Measurements from ENCODE around the gene TCF12.

Gene TCF12

DNA sequence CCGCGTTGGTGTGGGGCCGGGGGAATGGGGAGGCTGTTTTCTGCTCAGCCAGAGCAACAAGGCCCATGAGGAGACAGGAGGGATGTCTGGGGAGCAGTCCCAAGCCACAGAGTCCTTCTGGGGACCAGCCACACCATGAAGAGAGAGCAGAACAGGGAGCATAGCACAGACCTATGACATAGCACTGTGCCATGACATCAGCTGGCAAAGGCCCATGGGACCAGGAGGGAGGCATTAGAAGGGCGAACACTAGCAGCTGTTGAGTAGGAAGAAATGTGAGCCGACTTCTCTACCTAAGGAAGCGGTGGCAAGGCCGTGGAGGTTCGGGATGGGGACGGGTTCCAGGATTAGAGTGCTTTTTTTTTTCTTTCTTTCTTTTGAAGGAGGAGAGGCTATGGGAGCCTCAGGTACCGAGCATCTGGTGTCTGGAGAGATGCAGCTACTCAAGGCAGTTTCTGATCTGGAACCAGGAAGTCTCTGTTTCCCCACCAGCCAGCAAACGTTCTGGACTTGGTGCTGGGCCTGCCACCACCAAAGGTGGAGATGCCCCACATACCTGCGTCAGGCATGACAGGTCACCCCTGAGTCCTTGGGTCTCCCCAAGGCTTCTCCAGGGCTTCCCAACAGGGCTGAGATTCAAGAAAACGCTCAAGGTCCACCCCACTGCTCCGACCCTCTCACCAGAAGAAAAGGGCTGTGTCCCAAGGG lies 380.6 kb downstream of the TCF12 start:
- DNase-seq (ENCODE audit: low read depth): no peak

DNA sequence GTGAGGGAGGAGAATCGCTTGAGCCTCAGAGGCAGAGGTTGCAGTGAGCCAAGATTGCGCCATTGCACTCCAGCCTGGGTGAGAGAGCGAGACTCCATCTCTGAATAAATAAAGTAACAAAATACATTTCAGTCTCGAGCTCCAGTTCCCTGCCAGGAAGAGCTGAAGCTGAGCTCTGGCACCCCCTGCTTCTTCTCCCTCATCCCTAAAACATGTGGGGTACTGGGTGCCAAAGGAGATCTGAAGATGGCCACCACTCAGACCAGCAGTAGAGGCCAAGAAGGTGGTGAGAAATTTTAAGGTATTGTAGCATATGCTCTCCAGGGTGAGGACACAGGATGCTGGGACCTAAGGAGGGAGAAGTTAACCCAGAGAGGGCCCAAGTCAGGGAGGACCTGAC lies 382.9 kb downstream of the TCF12 start:
- DNase-seq (ENCODE audit: low read depth): no peak

DNA sequence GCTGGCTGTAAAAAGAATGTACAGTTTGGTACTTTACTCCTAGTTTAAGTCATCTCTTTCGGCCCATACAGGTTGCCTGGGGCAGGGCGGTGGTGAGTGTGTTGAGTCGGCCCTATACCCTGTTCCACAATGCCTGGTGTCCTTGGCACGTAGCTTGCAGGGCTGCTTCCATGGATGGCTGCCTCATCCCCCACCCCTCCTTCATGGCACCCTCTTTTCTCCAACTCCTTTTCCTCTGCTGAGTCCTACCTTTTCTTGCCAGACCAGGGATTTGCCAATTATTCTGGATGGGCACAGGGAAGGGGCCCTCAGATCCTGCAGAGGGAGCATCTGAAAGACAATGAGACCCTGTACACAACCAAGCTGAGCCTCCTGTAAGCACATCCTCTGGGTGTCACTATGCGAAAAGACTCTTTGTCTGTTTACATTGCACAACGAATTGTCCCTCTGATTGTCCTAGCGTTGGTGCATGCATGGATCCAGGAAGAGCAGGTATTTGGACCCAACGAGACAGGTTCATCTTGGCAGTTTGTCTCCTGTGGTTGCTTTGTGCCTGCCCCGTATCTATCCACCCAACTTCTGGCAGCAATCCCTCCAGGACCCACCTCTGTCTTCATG lies 384.3 kb downstream of the TCF12 start:
- no peak for DNase-seq (ENCODE audit: low read depth)

GRCh38 chr15:57305009-57305408 lies 386.6 kb downstream of the TCF12 start:
- no peak for DNase-seq (ENCODE audit: low read depth)

GRCh38 chr15:57306161-57306943 lies 387.9 kb downstream of the TCF12 start:
- DNase-seq (ENCODE audit: low read depth): no peak

DNA sequence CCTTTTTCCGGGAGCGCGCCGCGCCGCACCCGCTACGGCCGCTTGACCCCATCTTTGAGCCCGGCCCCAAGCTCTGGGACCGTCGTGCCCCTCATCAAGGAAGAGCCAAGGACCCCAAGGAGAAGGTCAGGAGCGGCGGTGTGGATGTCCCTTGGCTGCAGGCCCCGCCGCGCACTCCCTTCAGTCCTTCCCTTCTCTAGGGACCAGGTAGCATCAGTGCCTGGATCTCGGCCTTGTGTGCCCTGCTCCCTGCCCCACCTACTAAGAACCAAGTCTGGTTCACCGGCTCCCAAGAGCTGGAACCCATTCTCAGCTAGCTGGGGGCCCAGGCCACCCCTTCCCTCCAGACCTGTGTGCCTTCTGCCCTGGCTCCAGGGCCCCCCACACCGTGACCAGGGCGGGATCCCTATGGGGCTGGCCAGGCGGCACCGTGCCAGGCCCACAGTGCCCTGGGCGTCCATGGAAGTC lies 388.5 kb downstream of the TCF12 start:
- no peak for DNase-seq (ENCODE audit: low read depth)

DNA sequence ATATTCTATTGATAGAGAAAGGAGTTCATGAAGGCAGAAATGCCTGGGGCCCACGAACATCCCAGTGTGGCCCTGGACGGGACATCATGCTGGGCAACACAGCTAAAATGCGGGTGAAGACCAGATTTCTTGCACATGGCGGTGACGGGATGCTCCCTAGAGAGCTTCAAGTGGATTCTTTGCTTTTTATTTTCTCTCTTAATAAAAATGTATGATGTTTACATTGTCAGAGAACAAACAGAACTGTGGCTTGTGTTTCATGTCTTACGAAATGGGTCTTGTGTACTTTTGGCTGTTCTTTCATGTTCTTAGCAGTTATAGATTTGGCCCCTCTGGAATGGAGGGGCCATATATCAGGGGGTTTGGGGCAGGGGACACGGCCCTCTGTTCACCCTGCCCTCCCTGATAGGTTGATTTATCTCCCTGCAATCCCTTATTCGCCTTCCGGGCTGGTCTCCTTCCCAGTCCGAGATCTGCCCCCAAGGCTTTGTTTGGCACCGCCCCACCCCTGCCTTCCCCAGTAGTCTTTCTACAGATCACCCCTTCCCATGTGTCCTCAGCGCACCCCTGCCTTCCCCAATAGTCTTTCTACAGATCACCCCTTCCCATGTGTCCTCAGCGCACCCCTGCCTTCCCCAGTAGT lies 389.2 kb downstream of the TCF12 start:
- DNase-seq (ENCODE audit: low read depth): no peak

GRCh38 chr15:57308170-57308545 lies 389.7 kb downstream of the TCF12 start:
- DNase-seq (ENCODE audit: low read depth): no peak

- DNase-seq (ENCODE audit: low read depth): no peak
Measured at GRCh38 chr15:57309856-57310760, 391.7 kb downstream of the TCF12 start.

DNA sequence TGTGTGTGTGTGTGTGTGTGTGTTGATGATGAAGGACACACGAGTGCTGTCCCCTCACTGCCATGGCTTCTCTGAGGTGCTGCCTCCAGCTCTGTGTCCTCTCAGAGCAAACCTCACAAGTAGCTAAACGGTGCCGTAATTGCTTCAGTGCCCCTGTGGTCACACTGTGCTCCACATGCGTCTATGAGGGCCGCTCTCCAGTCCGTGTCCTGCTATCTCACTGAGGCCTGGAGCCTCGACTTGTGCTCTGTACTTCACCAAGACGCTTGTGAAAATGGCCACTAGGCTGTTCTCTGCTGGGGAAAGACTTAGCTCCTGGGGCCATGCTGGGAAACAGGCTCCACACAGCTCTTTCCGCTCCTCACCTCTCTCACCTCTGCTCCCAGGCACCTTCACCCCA lies 392.4 kb downstream of the TCF12 start:
- no peak for DNase-seq (ENCODE audit: low read depth)

DNA sequence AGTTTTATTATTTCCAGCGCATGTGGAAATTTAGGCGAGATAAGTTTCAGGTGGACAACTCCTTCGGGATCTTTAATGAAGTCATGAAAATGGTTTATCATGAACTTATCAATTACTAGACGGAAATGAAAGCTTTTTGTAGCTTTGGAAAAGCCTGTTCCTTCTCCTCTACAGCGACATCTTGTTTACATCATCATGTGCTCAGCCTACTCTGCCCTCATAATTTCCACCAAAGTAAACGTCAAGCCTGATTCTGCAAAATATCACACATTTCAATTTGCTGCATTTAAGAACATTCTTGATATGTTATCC lies 393.5 kb downstream of the TCF12 start:
- DNase-seq (ENCODE audit: low read depth): no peak

DNA sequence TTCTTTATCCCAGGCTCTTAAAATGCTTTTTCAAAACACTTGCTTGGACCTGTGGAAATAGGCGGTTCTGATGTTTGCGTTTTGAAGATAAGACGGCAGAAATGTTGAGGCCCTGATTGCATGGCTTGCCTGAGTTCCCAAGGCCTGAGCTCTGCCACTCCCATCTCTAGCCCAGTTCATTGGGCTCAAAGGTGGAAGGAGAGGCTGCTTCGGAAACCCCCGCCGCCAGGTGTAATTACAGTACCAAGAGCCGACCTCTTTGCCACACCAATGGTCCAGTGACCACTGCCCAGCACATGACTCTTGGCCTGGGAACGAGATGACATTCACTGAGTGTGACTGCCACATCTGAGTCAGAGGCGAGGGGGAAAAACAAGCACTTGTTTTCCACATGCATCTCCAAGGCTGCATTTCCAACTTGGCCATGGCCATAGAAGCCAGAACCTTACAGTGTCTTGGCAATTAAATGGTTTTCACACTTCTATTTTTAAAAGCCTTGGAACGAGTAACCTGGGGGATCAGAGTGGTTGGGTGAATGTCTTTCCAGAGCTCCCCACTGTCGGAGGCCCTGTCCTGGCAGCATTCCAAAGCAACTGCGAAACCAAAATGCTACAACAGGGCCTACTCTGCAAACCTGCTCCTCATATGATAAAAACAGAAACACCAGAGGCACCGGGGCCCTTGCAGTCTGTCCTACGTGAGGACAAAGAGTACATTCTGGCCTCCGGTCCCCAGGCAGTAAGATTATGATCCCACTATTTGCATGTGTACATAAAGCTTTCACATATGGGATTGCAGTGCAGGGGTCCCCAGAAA lies 394.1 kb downstream of the TCF12 start:
- no peak for DNase-seq (ENCODE audit: low read depth)

GRCh38 chr15:57313134-57313483 lies 394.7 kb downstream of the TCF12 start:
- DNase-seq (ENCODE audit: low read depth): no peak

- no peak for DNase-seq (ENCODE audit: low read depth)
Measured at GRCh38 chr15:57314221-57314620, 395.8 kb downstream of the TCF12 start.

DNA sequence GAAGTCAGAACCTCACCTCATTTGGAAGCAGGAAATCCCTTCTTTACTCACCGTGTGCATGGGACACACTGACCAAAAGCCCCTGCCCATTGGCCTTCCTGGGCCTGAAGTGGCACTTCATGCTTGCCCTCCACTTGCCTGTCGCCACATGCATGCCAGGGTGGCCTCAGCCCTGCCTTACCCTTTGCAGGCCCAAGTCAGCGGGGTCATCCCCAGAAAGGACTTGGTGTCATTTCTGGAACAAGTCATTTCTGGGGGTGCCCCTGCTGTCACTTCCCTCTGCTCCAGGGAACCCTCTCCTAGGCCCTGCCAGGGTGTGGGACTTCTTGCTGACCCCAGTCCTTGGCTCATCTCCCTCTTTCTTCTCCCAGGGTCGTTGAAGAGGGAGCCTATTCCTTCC lies 398.0 kb downstream of the TCF12 start:
- no peak for DNase-seq (ENCODE audit: low read depth)

DNA sequence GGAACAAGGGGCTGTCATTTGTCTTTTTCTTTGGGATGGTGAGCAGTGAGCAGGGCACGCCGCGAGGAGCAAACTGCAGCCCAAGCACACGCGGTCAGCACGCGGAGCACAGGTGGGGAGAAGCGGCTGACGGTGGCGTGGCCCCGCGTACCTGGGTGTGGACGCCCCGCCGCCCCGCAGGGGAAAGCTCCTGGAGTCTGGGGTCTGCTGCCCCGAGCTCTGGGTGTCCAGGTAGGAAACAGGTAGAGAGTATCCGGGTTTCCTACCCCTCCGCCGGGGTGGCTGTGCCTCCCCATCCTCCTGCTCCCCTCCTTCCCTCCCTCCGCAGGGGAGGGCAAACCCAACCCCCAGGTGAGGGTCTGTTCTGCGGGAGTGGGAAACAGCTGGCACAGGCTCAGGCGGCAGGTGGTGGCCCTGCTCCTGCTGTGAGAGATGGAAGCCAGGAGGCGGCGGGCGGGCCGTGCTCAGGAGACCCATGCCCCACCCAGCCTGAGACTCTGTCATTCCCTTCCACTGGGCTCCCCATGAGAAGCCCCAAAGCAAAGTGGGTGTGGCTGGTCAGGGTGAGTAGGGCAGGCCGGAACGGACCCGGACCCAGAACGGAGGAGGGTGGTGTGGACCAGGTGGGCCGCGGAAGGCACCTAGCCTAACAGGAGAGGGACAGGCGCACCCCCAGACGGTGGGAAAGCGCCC lies 400.9 kb downstream of the TCF12 start:
- DNase-seq (ENCODE audit: low read depth): no peak

DNA sequence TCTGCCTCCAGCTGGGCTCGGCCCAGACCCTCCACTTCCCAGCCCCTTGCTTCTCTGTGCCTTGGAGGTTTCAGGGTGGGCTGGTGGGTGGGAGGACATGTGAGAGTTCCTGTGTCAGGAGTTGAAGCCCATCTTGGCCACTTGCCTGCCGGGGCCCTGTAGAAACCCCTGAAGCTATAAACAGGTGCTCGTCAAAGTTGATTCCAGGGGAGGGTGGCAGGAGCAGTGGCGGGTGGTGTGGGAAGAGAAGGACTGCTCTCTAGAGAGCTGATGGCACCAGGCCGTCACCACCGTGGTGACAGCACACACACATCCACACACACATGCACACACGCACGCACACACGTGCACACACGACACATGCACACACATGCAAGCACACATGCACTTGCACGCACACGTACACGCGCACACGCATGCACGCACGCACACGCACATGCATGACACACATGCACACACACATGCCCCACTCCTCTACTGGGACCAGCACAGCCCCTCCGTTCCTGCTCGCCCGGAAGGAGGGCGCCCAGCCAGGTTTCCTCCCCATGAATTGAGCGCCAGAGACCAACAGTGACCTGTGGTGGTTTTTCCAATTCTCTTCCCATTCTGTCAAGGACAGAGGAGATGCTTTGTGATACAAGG lies 401.6 kb downstream of the TCF12 start:
- no peak for DNase-seq (ENCODE audit: low read depth)

- DNase-seq (ENCODE audit: low read depth): no peak
Measured at GRCh38 chr15:57320631-57321220, 402.3 kb downstream of the TCF12 start.

- DNase-seq (ENCODE audit: low read depth): no peak
Measured at GRCh38 chr15:57321485-57321884, 403.0 kb downstream of the TCF12 start.
